Measurements from ENCODE around the gene CIRBP.

CIRBP gene

GRCh38 chr19:1277061-1277460, 7.9 kb downstream of the CIRBP start:
- DNase-seq (ENCODE audit: insufficient read length, low spot score): no peak
- FAIRE-seq: no peak
- no peak for TF ChIP-seq CTCF (IDR thresholded peaks at IDR 0.05; ENCODE audit: insufficient read depth, missing control alignments)

- no peak for FAIRE-seq
- no peak for TF ChIP-seq CTCF (IDR thresholded peaks at IDR 0.05; ENCODE audit: insufficient read depth, missing control alignments)
- DNase-seq (ENCODE audit: insufficient read length, low spot score): no peak
Observed at GRCh38 chr19:1278074-1278473, 8.9 kb downstream of the CIRBP start.

- FAIRE-seq (no peak), DNase-seq (ENCODE audit: insufficient read length, low spot score) (no peak)
- no peak for TF ChIP-seq CTCF (IDR thresholded peaks at IDR 0.05; ENCODE audit: insufficient read depth, missing control alignments)
Observed at GRCh38 chr19:1278713-1279660, 9.9 kb downstream of the CIRBP start.

GRCh38 chr19:1279782-1280341, 10.7 kb downstream of the CIRBP start:
- no peak for FAIRE-seq

GRCh38 chr19:1280636-1281568, 11.8 kb downstream of the CIRBP start:
- no peak for FAIRE-seq
- no peak for TF ChIP-seq CTCF (IDR thresholded peaks at IDR 0.05; ENCODE audit: insufficient read depth, missing control alignments)
- no peak for DNase-seq (ENCODE audit: insufficient read length, low spot score)

More at GRCh38 chr19:1279782-1280341, 10.7 kb downstream of the CIRBP start:
- peak; percentile 95 for DNase-seq (ENCODE audit: insufficient read length, low spot score)
- TF ChIP-seq CTCF (IDR thresholded peaks at IDR 0.05; ENCODE audit: insufficient read depth, missing control alignments): peak; percentile 86

GRCh38 chr19:1281569-1282287, 12.6 kb downstream of the CIRBP start:
- DNase-seq (ENCODE audit: insufficient read length, low spot score) (no peak), FAIRE-seq (no peak)
- TF ChIP-seq CTCF (IDR thresholded peaks at IDR 0.05; ENCODE audit: insufficient read depth, missing control alignments): no peak
